Smooth muscle cell (in vitro differentiated cells): Measurements from ENCODE around the gene EHD4. TPM values are rescaled to one million over a fixed set of nuclear protein-coding genes. Genes with fewer than 3 reads are reported as not detected.

Experiments used
- DNase-seq: peaks from one replicate; lab custom pipeline; 2025; ENCODE audit not compliant: unreplicated experiment; lab: John Stamatoyannopoulos, UW
- H2AFZ ChIP-seq: fragments of 200-600 bp; sonication (generic); 2 replicates; pipeline ENCODE4 v1.6.0; 2016; ENCODE audit warnings: antibody characterized with exemption, low read depth, mild to moderate bottlenecking
- H3F3A ChIP-seq: fragments of 200-600 bp; sonication (generic); 2 replicates; pipeline ENCODE4 v1.6.0; 2017; ENCODE audit warnings: antibody characterized with exemption, low read depth
- H3K27ac ChIP-seq: fragments of 200-600 bp; sonication (generic); 2 replicates; pipeline ENCODE4 v1.5.1; 2016; ENCODE audit warnings: low read depth, mild to moderate bottlenecking
- H3K27me3 ChIP-seq: fragments of 200-600 bp; sonication (generic); 2 replicates; pipeline ENCODE4 v1.6.1; 2016; ENCODE audit warnings: low read depth, mild to moderate bottlenecking
- H3K36me3 ChIP-seq: fragments of 200-600 bp; sonication (generic); 2 replicates; pipeline ENCODE4 v1.5.1; 2016; ENCODE audit warnings: low read depth
- H3K4me1 ChIP-seq: fragments of 200-600 bp; sonication (generic); 2 replicates; pipeline ENCODE4 v1.5.1; 2016; ENCODE audit warnings: low read depth
- H3K4me2 ChIP-seq: fragments of 200-600 bp; sonication (generic); 2 replicates; pipeline ENCODE4 v1.6.0; 2016; ENCODE audit warnings: mild to moderate bottlenecking
- H3K4me3 ChIP-seq: fragments of 200-600 bp; sonication (generic); 2 replicates; pipeline ENCODE4 v1.5.1; 2016; ENCODE audit warnings: mild to moderate bottlenecking
- H3K79me2 ChIP-seq: fragments of 200-600 bp; sonication (generic); 2 replicates; pipeline ENCODE4 v1.6.0; 2016; ENCODE audit warnings: low read depth, mild to moderate bottlenecking
- H3K9ac ChIP-seq: fragments of 200-600 bp; sonication (generic); 2 replicates; pipeline ENCODE4 v1.6.0; 2016; ENCODE audit warnings: low read depth
- H3K9me3 ChIP-seq: fragments of 200-600 bp; sonication (generic); replicated peaks from 2 replicates; pipeline ENCODE4 v1.5.1; 2016; ENCODE audit warnings: low read depth
- H4K20me1 ChIP-seq: fragments of 200-600 bp; sonication (generic); 2 replicates; pipeline ENCODE4 v1.6.0; 2016; ENCODE audit warnings: low read depth
- WGBS: methylation state at CpG from one replicate; pipeline ENCODE4 v1.1.7; 2016; ENCODE audit warnings: low lambda C conversion rate; 5-methylcytosine and 5-hydroxymethylcytosine counted together
- polyA plus RNA-seq: library from polyadenylated mRNA; unstranded; fragments of >200 nt; fragmentation: Nextera tagmentation; extraction: Ambion mirVana; gene quantifications from 2 replicates; pipeline ENCODE4 v1.2.1, GENCODE V29; 2016
- total RNA-seq: library from RNA; depleted of rRNA; stranded (reverse); fragments of >200 nt; gene quantifications from 2 replicates; pipeline ENCODE4 v1.2.3, GENCODE V29; 2014
- TF ChIP-seq, protein P1 (sequence below): fragments of 200-600 bp; sonication (generic); IDR thresholded peaks from 2 replicates; pipeline ENCODE4 v1.5.1; 2017; ENCODE audit warnings: borderline replicate concordance, mild to moderate bottlenecking, antibody characterized with exemption; ENCODE audit not compliant: insufficient read depth, poor library complexity, severe bottlenecking

Gene EHD4
- total and polyA plus RNA-seq, 2 experiments from 2014 or later = 11.5 to 15.8 TPM

DNA sequence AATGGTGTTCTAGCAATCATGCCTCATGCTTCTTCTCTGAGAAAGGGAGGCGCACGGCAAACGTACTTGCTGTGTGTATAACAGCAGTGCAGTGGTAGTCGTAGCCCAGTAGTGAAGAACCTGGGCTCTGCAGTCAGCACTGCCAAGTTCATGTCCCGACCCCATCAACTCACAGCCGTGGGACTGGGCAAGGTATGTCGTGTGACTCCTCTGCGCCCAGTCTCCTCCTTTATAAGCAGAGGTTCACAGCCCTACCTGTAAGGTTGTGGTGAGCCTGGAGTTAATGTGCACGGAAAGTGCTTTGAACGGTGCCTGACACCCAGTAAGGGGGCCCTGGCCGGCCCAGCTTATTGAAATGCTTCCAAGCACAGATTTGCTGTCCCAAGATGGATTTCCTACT lies 26.6 kb downstream of the EHD4 start:
- Histone ChIP-seq H3K36me3 (no peaks in the 10 kb centered on the region), H3K4me1 (peaks cover 32% of the 10 kb centered on the region), H3F3A (peaks cover 9% of the 10 kb centered on the region), H3K9me3 (no peaks in the 10 kb centered on the region), H3K4me3 (no peak overlapping the region), H3K4me2 (peak overlapping the region; percentile 82), H3K27ac (no peak overlapping the region), H4K20me1 (peaks cover 24% of the 10 kb centered on the region), H2AFZ (no peak overlapping the region), H3K79me2 (no peaks in the 10 kb centered on the region), H3K9ac (no peak overlapping the region), H3K27me3 (no peaks in the 10 kb centered on the region)
- TF ChIP-seq, protein P1, sequence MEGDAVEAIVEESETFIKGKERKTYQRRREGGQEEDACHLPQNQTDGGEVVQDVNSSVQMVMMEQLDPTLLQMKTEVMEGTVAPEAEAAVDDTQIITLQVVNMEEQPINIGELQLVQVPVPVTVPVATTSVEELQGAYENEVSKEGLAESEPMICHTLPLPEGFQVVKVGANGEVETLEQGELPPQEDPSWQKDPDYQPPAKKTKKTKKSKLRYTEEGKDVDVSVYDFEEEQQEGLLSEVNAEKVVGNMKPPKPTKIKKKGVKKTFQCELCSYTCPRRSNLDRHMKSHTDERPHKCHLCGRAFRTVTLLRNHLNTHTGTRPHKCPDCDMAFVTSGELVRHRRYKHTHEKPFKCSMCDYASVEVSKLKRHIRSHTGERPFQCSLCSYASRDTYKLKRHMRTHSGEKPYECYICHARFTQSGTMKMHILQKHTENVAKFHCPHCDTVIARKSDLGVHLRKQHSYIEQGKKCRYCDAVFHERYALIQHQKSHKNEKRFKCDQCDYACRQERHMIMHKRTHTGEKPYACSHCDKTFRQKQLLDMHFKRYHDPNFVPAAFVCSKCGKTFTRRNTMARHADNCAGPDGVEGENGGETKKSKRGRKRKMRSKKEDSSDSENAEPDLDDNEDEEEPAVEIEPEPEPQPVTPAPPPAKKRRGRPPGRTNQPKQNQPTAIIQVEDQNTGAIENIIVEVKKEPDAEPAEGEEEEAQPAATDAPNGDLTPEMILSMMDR = no peak
- WGBS = 67% methylated on average over 11 of the region's 11 CpGs
- no peak for DNase-seq

DNA sequence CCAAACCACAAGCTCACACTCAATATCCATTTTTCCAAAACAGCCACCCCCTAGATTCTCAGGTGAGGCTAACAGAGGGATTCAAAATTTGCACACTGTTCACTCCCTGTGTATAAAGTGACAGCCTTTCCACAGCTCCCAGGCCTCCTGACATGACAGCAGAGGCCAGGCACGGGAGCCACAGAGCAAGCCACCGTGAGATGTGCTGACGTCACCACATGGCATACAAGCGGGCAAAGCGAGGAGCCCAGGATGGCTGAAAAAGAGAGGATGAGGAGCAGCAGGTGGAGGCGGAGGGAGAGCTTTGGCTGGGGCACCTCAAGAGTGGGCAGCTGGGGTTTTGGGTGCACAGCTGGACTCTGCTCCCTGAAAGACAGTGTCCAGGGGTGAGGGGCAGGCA lies 27.1 kb downstream of the EHD4 start:
- H4K20me1 ChIP-seq = peaks cover 24% of the 10 kb centered on the region
- no peaks in the 10 kb centered on the region for H3K79me2 ChIP-seq
- no peak overlapping the region for H3K4me3 ChIP-seq
- peak overlapping the region; percentile 94 for H3K27ac ChIP-seq
- no peaks in the 10 kb centered on the region for H3K36me3 ChIP-seq
- H3K27me3 ChIP-seq = no peaks in the 10 kb centered on the region
- H2AFZ ChIP-seq = no peak overlapping the region
- DNase-seq = no peak
- peaks cover 9% of the 10 kb centered on the region for H3F3A ChIP-seq
- no peaks in the 10 kb centered on the region for H3K9me3 ChIP-seq
- H3K4me1 ChIP-seq = peaks cover 34% of the 10 kb centered on the region
- TF ChIP-seq, protein P1 = no peak
- 76% methylated on average over 6 of the region's 6 CpGs for WGBS
- peak overlapping the region; percentile 26 for H3K9ac ChIP-seq
- peak overlapping the region; percentile 82 for H3K4me2 ChIP-seq

DNA sequence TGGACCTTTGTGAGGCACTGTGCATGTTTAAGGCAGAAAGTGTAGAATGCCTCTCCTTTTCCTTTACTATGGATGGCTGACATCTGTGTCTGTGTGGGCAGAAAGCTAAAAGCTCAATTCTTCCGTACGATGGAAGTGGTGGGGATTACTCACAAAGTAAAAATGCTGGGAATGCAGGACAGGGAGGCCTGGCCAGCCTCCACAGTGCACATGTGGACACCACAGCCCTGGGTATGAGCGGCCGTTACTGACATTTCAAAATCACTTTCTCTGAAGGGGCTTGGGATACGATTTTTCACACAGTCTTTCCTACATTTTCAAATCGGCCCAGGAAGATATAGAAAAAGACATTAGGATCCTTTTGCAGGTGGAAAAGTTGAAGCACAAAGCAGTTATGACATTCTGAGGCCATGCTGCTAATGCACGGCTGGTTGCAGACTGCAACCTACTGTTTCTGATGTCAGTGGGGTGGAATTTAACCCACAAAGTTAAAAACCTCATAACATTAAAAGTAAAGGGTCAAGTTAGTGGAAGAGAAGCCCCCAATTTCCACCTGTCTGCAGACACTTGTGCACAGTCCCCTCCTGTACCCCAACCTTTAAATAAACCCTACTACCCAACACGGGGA lies 27.9 kb downstream of the EHD4 start:
- TF ChIP-seq, protein P1 = no peak
- Histone ChIP-seq H3K4me3 (no peak overlapping the region), H3K79me2 (no peaks in the 10 kb centered on the region), H2AFZ (no peak overlapping the region), H3K4me2 (peak overlapping the region; percentile 82), H3K9ac (peak overlapping the region; percentile 67), H3K4me1 (peaks cover 34% of the 10 kb centered on the region), H4K20me1 (peaks cover 23% of the 10 kb centered on the region), H3K27ac (peak overlapping the region; percentile 94), H3K27me3 (no peaks in the 10 kb centered on the region), H3K9me3 (no peaks in the 10 kb centered on the region), H3K36me3 (no peaks in the 10 kb centered on the region), H3F3A (peaks cover 9% of the 10 kb centered on the region)
- WGBS = 13% methylated on average over 8 of the region's 8 CpGs
- no peak for DNase-seq

- Histone ChIP-seq H3K9ac (peak overlapping the region; percentile 67), H3K4me2 (peak overlapping the region; percentile 82), H3K36me3 (no peaks in the 10 kb centered on the region), H3K4me1 (peaks cover 34% of the 10 kb centered on the region), H3K4me3 (no peak overlapping the region), H4K20me1 (peaks cover 21% of the 10 kb centered on the region), H3K79me2 (no peaks in the 10 kb centered on the region), H2AFZ (no peak overlapping the region), H3K27me3 (no peaks in the 10 kb centered on the region), H3K9me3 (no peaks in the 10 kb centered on the region), H3K27ac (peak overlapping the region; percentile 94), H3F3A (peaks cover 9% of the 10 kb centered on the region)
- no peak for DNase-seq
- 74% methylated on average over 6 of the region's 6 CpGs for WGBS
- TF ChIP-seq, protein P1 = no peak
These were observed 28.6 kb downstream of the EHD4 start for GRCh38 chr15:41943543-41944312.
